ENCODE measurements around the gene SERPINF2.
"Not testable (repeated sequence)": the region's sequence is repeated elsewhere in the genome, so short reads cannot be mapped to it uniquely, and the experiment has no call there.

DNA sequence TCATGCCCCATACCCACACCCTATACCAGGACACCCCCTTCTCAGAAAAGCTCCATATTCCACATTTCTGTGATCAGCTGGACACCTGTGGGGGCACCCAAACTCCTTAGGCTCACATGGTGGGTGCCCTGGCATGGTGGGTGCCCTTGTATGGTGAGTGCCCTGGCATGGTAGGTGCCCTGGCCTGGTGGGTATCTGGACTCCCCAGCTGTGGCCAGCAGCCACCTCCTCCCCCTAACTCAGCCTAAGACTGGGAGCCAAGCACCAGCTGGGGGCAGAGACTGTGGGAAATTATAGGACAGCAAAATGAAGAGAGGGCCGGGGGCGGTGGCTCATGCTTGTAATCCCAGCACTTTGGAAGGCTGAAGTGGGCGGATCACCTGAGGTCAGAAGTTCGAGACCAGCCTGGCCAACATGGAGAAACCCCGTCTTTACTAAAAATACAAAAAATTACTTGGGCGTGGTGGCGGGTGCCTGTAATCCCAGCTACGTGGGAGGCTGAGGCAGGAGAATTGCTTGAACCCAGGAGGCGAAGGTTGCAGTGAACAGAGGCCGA lies 33.8 kb upstream of the SERPINF2 start:
- TF ChIP-seq, protein P1, sequence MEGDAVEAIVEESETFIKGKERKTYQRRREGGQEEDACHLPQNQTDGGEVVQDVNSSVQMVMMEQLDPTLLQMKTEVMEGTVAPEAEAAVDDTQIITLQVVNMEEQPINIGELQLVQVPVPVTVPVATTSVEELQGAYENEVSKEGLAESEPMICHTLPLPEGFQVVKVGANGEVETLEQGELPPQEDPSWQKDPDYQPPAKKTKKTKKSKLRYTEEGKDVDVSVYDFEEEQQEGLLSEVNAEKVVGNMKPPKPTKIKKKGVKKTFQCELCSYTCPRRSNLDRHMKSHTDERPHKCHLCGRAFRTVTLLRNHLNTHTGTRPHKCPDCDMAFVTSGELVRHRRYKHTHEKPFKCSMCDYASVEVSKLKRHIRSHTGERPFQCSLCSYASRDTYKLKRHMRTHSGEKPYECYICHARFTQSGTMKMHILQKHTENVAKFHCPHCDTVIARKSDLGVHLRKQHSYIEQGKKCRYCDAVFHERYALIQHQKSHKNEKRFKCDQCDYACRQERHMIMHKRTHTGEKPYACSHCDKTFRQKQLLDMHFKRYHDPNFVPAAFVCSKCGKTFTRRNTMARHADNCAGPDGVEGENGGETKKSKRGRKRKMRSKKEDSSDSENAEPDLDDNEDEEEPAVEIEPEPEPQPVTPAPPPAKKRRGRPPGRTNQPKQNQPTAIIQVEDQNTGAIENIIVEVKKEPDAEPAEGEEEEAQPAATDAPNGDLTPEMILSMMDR (conservative IDR thresholded peaks at IDR 0.05; ENCODE audit: low read depth in 2 of 2) = not testable (repeated sequence)
- TF ChIP-seq, protein P2, sequence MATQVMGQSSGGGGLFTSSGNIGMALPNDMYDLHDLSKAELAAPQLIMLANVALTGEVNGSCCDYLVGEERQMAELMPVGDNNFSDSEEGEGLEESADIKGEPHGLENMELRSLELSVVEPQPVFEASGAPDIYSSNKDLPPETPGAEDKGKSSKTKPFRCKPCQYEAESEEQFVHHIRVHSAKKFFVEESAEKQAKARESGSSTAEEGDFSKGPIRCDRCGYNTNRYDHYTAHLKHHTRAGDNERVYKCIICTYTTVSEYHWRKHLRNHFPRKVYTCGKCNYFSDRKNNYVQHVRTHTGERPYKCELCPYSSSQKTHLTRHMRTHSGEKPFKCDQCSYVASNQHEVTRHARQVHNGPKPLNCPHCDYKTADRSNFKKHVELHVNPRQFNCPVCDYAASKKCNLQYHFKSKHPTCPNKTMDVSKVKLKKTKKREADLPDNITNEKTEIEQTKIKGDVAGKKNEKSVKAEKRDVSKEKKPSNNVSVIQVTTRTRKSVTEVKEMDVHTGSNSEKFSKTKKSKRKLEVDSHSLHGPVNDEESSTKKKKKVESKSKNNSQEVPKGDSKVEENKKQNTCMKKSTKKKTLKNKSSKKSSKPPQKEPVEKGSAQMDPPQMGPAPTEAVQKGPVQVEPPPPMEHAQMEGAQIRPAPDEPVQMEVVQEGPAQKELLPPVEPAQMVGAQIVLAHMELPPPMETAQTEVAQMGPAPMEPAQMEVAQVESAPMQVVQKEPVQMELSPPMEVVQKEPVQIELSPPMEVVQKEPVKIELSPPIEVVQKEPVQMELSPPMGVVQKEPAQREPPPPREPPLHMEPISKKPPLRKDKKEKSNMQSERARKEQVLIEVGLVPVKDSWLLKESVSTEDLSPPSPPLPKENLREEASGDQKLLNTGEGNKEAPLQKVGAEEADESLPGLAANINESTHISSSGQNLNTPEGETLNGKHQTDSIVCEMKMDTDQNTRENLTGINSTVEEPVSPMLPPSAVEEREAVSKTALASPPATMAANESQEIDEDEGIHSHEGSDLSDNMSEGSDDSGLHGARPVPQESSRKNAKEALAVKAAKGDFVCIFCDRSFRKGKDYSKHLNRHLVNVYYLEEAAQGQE (IDR thresholded peaks at IDR 0.05; ENCODE audit: unreplicated experiment) = not testable (repeated sequence)
- not testable (repeated sequence) for TF ChIP-seq EZH2 (IDR thresholded peaks at IDR 0.05; ENCODE audit: low read depth, unreplicated experiment); POLR2AphosphoS5 (IDR thresholded peaks at IDR 0.05; ENCODE audit: low read depth)

All from GM23338 (cell line).